Stimulated activated CD8-positive, alpha-beta memory T cell treated with anti-CD3 and anti-CD28 coated beads, Interleukin-12 subunit alpha, Interleukin-12 subunit beta, amount 100 ng/mL, for 24 hours (primary cell): ENCODE measurements around the gene GALNT8.
"Not testable (repeated sequence)": the region's sequence is repeated elsewhere in the genome, so short reads cannot be mapped to it uniquely, and the experiment has no call there.

Experiments
- DNase-seq: peaks from one replicate; pipeline ENCODE4 v3.0.0-alpha.2; 2020; ENCODE audit errors: extremely low read depth

Gene GALNT8

GRCh38 chr12:4719821-4720636 is at the start of gene GALNT8:
Gene GALNT8 (plus strand): TSS chr12:4720400. CDS start chr12:4720678, 278 bp downstream.
- DNase-seq = no peak

GRCh38 chr12:4679711-4680110 is 40.5 kb upstream of the GALNT8 start:
- no peak for DNase-seq

- no peak for DNase-seq
Observed at GRCh38 chr12:4681732-4682131, 38.5 kb upstream of the GALNT8 start.

GRCh38 chr12:4685317-4685716 is 34.9 kb upstream of the GALNT8 start:
- no peak for DNase-seq

- DNase-seq = no peak
Observed at GRCh38 chr12:4690760-4691159, 29.4 kb upstream of the GALNT8 start.

GRCh38 chr12:4700621-4701026 is 19.6 kb upstream of the GALNT8 start:
- no peak for DNase-seq

GRCh38 chr12:4701395-4702190 is 18.6 kb upstream of the GALNT8 start:
- no peak for DNase-seq

- no peak for DNase-seq
Observed at GRCh38 chr12:4703676-4704075, 16.5 kb upstream of the GALNT8 start.

- no peak for DNase-seq
Observed at GRCh38 chr12:4705824-4706223, 14.4 kb upstream of the GALNT8 start.

GRCh38 chr12:4707306-4707705 is 12.9 kb upstream of the GALNT8 start:
- no peak for DNase-seq

GRCh38 chr12:4710113-4710512 is 10.1 kb upstream of the GALNT8 start:
- no peak for DNase-seq

GRCh38 chr12:4714879-4715278 is 5.3 kb upstream of the GALNT8 start:
- DNase-seq = no peak

GRCh38 chr12:4717806-4718205 is 2.4 kb upstream of the GALNT8 start:
- no peak for DNase-seq

- DNase-seq = no peak
Observed at GRCh38 chr12:4720637-4720995, 416 bp downstream of the GALNT8 start.

- not testable (repeated sequence) for DNase-seq
Observed at GRCh38 chr12:4721587-4721986, 1.4 kb downstream of the GALNT8 start.

GRCh38 chr12:4723226-4723625 is 3.0 kb downstream of the GALNT8 start:
- no peak for DNase-seq

- no peak for DNase-seq
Observed at GRCh38 chr12:4725057-4725456, 4.9 kb downstream of the GALNT8 start.

GRCh38 chr12:4734625-4735340 is 14.6 kb downstream of the GALNT8 start:
- no peak for DNase-seq

GRCh38 chr12:4736091-4736490 is 15.9 kb downstream of the GALNT8 start:
- DNase-seq = no peak

GRCh38 chr12:4738541-4738940 is 18.3 kb downstream of the GALNT8 start:
- DNase-seq = no peak

- no peak for DNase-seq
Observed at GRCh38 chr12:4742416-4742970, 22.3 kb downstream of the GALNT8 start.

- no peak for DNase-seq
Observed at GRCh38 chr12:4743046-4743445, 22.8 kb downstream of the GALNT8 start.
